ENCODE measurements around the gene FBRSL1.
A peak's percentile ranks its signal among the peaks of the same experiment; 100 is the strongest.

FBRSL1 gene

GRCh38 chr12:132560614-132561426 lies 70.9 kb downstream of the FBRSL1 start:
- DNase-seq, result peak; percentile 88

All from NCI-H2171 treated with DMSO at 0.1 percent for 48 hours (cell line).